22Rv1 (cell line): ENCODE measurements around the gene PPP6R1.

Experiments
- ZFX ChIP-seq: fragments of 450-650 bp; IDR thresholded peaks from 2 replicates; pipeline ENCODE4 v1.6.1; 2017; ENCODE audit warnings: antibody characterized with exemption, borderline replicate concordance
- TF ChIP-seq, protein P1 (sequence below): fragments of 450-650 bp; IDR thresholded peaks from 2 replicates; pipeline ENCODE4 v1.5.1; 2017; ENCODE audit warnings: mild to moderate bottlenecking

DNA sequence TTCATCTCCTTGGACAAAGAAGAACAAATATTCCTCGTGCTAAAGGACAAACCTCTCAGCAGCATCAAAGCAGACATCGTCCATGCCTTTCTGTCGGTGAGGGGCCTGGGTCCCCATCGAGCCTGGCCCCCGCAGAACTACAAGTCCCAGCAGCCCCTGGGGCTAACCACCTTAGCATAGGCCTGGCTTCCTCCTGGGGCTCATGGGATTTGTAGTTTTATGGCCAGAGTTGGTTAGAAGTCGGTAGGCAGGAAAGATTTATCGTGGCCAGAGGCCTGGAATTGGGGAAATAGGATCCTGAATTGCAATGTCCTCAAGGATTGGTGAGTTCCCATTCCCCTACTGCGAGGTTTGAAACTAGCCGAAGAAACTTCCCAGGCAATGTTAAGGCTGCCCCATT is 46.7 kb upstream of the PPP6R1 start:
- TF ChIP-seq ZFX = no peak
- TF ChIP-seq, protein P1, sequence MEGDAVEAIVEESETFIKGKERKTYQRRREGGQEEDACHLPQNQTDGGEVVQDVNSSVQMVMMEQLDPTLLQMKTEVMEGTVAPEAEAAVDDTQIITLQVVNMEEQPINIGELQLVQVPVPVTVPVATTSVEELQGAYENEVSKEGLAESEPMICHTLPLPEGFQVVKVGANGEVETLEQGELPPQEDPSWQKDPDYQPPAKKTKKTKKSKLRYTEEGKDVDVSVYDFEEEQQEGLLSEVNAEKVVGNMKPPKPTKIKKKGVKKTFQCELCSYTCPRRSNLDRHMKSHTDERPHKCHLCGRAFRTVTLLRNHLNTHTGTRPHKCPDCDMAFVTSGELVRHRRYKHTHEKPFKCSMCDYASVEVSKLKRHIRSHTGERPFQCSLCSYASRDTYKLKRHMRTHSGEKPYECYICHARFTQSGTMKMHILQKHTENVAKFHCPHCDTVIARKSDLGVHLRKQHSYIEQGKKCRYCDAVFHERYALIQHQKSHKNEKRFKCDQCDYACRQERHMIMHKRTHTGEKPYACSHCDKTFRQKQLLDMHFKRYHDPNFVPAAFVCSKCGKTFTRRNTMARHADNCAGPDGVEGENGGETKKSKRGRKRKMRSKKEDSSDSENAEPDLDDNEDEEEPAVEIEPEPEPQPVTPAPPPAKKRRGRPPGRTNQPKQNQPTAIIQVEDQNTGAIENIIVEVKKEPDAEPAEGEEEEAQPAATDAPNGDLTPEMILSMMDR = no peak
